HepG2 (cell line): ENCODE results near the gene RPL34. TPM values are rescaled to one million over a fixed set of nuclear protein-coding genes. Genes with fewer than 3 reads are reported as not detected.

Source experiments
- AGO1 ChIP-seq: fragments of 200-400 bp; formaldehyde crosslinking; IDR thresholded peaks from 2 replicates; pipeline ENCODE4 v1.6.1; 2017; ENCODE audit warnings: mild to moderate bottlenecking, low read depth, low read length, moderate library complexity; ENCODE audit not compliant: poor library complexity, severe bottlenecking
- EZH2 ChIP-seq: conservative IDR thresholded peaks from 2 replicates; pipeline ENCODE4 v1.6.1; 2012; ENCODE audit warnings: mild to moderate bottlenecking, low read depth, low read length, moderate library complexity
- FOXO4 ChIP-seq: sonication (generic); formaldehyde crosslinking; conservative IDR thresholded peaks from 2 replicates; pipeline ENCODE4 v1.8.1; 2023; ENCODE audit warnings: missing genetic modification reagents
- MAFF ChIP-seq: IDR thresholded peaks from 2 replicates; pipeline ENCODE4 v1.6.1; 2011; ENCODE audit warnings: low read depth, low read length, improper control_type of control experiment
- MBNL3 ChIP-seq: fragments of 250-450 bp; sonication (Bioruptor Pico); conservative IDR thresholded peaks from 2 replicates; pipeline ENCODE4 v1.8.0; 2022; ENCODE audit warnings: mild to moderate bottlenecking, inconsistent platforms
- MNT ChIP-seq: fragments of 450-650 bp; IDR thresholded peaks from 2 replicates; pipeline ENCODE4 v1.6.1; 2016
- NR2F1 ChIP-seq, 2 experiments: fragments of 450-650 bp in 1 of 2; formaldehyde crosslinking in 1 of 2; IDR thresholded peaks; 2 replicates each; pipeline versions ENCODE4 v1.5.0 to v1.6.1; 2016 to 2020; ENCODE audit warnings: mild to moderate bottlenecking in 1 of 2, missing compliant biosample characterization in 1 of 2, missing genetic modification reagents in 1 of 2, moderate library complexity in 1 of 2
- PAXIP1 ChIP-seq: sonication (generic); formaldehyde crosslinking; conservative IDR thresholded peaks from 2 replicates; pipeline ENCODE4 v1.4.0; 2020; ENCODE audit warnings: mild to moderate bottlenecking, missing genetic modification reagents, moderate library complexity
- SCMH1 ChIP-seq: sonication (generic); formaldehyde crosslinking; IDR thresholded peaks from 2 replicates; pipeline ENCODE4 v1.9.0; 2021; ENCODE audit warnings: missing genetic modification reagents, mild to moderate bottlenecking, borderline replicate concordance
- TCF12 ChIP-seq, 2 experiments: fragments of 450-650 bp in 1 of 2; sonication (generic) in 1 of 2; formaldehyde crosslinking in 1 of 2; IDR thresholded peaks; 2 replicates each; pipeline versions ENCODE4 v1.6.1 to v1.8.0; 2017 to 2022; ENCODE audit warnings: antibody characterized with exemption in 1 of 2, mild to moderate bottlenecking in 1 of 2, missing genetic modification reagents in 1 of 2, moderate library complexity in 1 of 2
- TFDP2 ChIP-seq: sonication (generic); formaldehyde crosslinking; IDR thresholded peaks from 2 replicates; pipeline ENCODE4 v1.4.0; 2020; ENCODE audit warnings: missing genetic modification reagents
- TRIM24 ChIP-seq: sonication (generic); formaldehyde crosslinking; IDR thresholded peaks from 2 replicates; pipeline ENCODE4 v1.8.0; 2022; ENCODE audit warnings: mild to moderate bottlenecking, missing genetic modification reagents
- ZC3H13 ChIP-seq: sonication (generic); formaldehyde crosslinking; IDR thresholded peaks from 2 replicates; pipeline ENCODE4 v1.8.1; 2023; ENCODE audit warnings: mild to moderate bottlenecking, missing genetic modification reagents, moderate library complexity
- ZMYM3 ChIP-seq: sonication (generic); formaldehyde crosslinking; IDR thresholded peaks from 2 replicates; pipeline ENCODE4 v1.5.1; 2020; ENCODE audit warnings: mild to moderate bottlenecking, missing genetic modification reagents
- ZNF512B ChIP-seq: sonication (generic); formaldehyde crosslinking; IDR thresholded peaks from 2 replicates; pipeline ENCODE4 v1.5.1; 2020; ENCODE audit warnings: missing genetic modification reagents, mild to moderate bottlenecking, borderline replicate concordance
- ZNF776 ChIP-seq: sonication (generic); formaldehyde crosslinking; IDR thresholded peaks from 2 replicates; pipeline ENCODE4 v1.4.0; 2020; ENCODE audit warnings: mild to moderate bottlenecking, missing genetic modification reagents
- ZNF816 ChIP-seq: sonication (generic); formaldehyde crosslinking; IDR thresholded peaks from 2 replicates; pipeline ENCODE4 v1.8.0; 2022; ENCODE audit warnings: missing genetic modification reagents, mild to moderate bottlenecking, borderline replicate concordance
- polyA plus RNA-seq, 8 experiments: library from polyadenylated mRNA; depleted of rRNA in 3 of 8; stranded (reverse) in 7 of 8; unstranded in 1 of 8; fragments of >200 nt; fragmentation: Illumina TruSeq in 4 of 8; extraction: Trizol in 4 of 8; gene quantifications; 2 replicates each; pipeline versions ENCODE4 v1.2.1 to v1.2.3, GENCODE V29; 2011 to 2016; ENCODE audit warnings: low read depth in 4 of 8, missing spikeins in 1 of 8, mixed read lengths in 1 of 8; ENCODE audit not compliant: insufficient read depth in 1 of 8
- total RNA-seq, 5 experiments: library from RNA; depleted of rRNA; stranded (reverse); fragments of >200 nt; fragmentation: Illumina TruSeq; extraction: Trizol; gene quantifications; 2 replicates each; pipeline ENCODE4 v1.2.3, GENCODE V29; 2016; ENCODE audit warnings: low read depth in 1 of 5

The RPL34 gene
- total and polyA plus RNA-seq, 2 of the 13 experiments (the other 11 are each of a cell fraction or from before 2014, with no cell fraction given): 2,235 to 3,985 TPM

GRCh38 chr4:108650212-108651013, 30.0 kb downstream of the RPL34 start, which contains the start of gene OSTC (continued):
- TF ChIP-seq NR2F1 (CRISPR knock-in tag; IDR thresholded peaks at IDR 0.05) (0 out of 4 replicates have a peak, but pooled peaks of 1 of the 2 experiments have one; percentile 45), MAFF (no peak), PAXIP1 (CRISPR knock-in tag) (no peak), ZMYM3 (CRISPR knock-in tag) (no peak), EZH2 (no peak), SCMH1 (no peak), FOXO4 (CRISPR knock-in tag) (0 out of 2 replicates have a peak, but pooled peaks have one; percentile 11), TFDP2 (peak; percentile 86), AGO1 (no peak), ZNF512B (CRISPR knock-in tag) (no peak), ZC3H13 (CRISPR knock-in tag) (0 out of 2 replicates have a peak, but pooled peaks have one; percentile 58), TRIM24 (CRISPR knock-in tag) (no peak), TCF12 (IDR thresholded peaks at IDR 0.05) (no peak), TCF12 (CRISPR knock-in tag; IDR thresholded peaks at IDR 0.05) (no peak), ZNF816 (CRISPR knock-in tag) (peak; percentile 78; the same call in 1 of the 2 replicates), MBNL3 (CRISPR knock-in tag) (no peak), MNT (peak; percentile 49), ZNF776 (peak; percentile 55; the same call in 1 of the 2 replicates)
